Thoracic aorta (tissue), 2 donors: ENCODE measurements around the gene KIT. TPM values are rescaled to one million over a fixed set of nuclear protein-coding genes. Genes with fewer than 3 reads are reported as not detected.

ENCODE experiments used
- ATAC-seq: fragments of 150-250 bp; one replicate; pipeline ENCODE4 v1.8.0; 2017; ENCODE audit warnings: low read depth; ENCODE audit not compliant: insufficient number of reproducible peaks, low FRiP score
- DNase-seq: peaks from one replicate; pipeline ENCODE4 v3.0.0-alpha.2; 2020; ENCODE audit warnings: low spot score
- H3K27ac ChIP-seq, 2 donors: fragments of 200-600 bp; sonication (generic); 1 replicate in 1 of 2; 2 replicates in 1 of 2; pipeline ENCODE4 v1.5.1; 2016; ENCODE audit warnings: mild to moderate bottlenecking in 2 of 2, moderate library complexity in 2 of 2
- H3K27me3 ChIP-seq: fragments of 200-600 bp; sonication (generic); replicated peaks from 2 replicates; pipeline ENCODE4 v1.6.0; 2016; ENCODE audit warnings: mild to moderate bottlenecking; ENCODE audit not compliant: insufficient read depth
- H3K36me3 ChIP-seq: fragments of 200-600 bp; sonication (generic); one replicate; pipeline ENCODE4 v1.5.1; 2016
- H3K4me1 ChIP-seq, 2 donors: fragments of 200-600 bp; sonication (generic); 1 replicate in 1 of 2; 2 replicates in 1 of 2; pipeline versions ENCODE4 v1.5.1 to v1.6.0; 2016; ENCODE audit warnings: low read depth in 2 of 2, mild to moderate bottlenecking in 1 of 2; ENCODE audit not compliant: control insufficient read depth in 1 of 2
- H3K4me3 ChIP-seq: fragments of 200-600 bp; sonication (generic); 2 replicates; pipeline ENCODE4 v1.5.1; 2016; ENCODE audit warnings: mild to moderate bottlenecking
- H3K9me3 ChIP-seq: fragments of 200-600 bp; sonication (generic); 2 replicates; pipeline ENCODE4 v1.5.1; 2016
- CTCF ChIP-seq: fragments of 200-600 bp; sonication (generic); IDR thresholded peaks from one replicate; pipeline ENCODE4 v1.5.1; 2019; ENCODE audit warnings: antibody characterized with exemption
- total RNA-seq, 2 donors: library from RNA; depleted of rRNA; stranded (reverse); fragments of >200 nt; gene quantifications; one replicate each; pipeline versions ENCODE4 v1.1.0 to v1.2.3, GENCODE V29; 2016

Gene KIT
- total RNA-seq, 2 donors from 2014 or later, result 17.6 to 33.8 TPM

GRCh38 chr4:54696649-54697048, 38.9 kb downstream of the KIT start:
- no peaks in the 10 kb centered on the region for H3K27me3 ChIP-seq
- H3K4me1 ChIP-seq, result no peaks in the 10 kb centered on the region
- no peak overlapping the region for H3K4me3 ChIP-seq
- H3K9me3 ChIP-seq, result no peaks in the 10 kb centered on the region
- TF ChIP-seq CTCF, result no peak
- ATAC-seq (no peak), DNase-seq (no peak)
- no peaks in the 10 kb centered on the region for H3K36me3 ChIP-seq
- no peak overlapping the region for H3K27ac ChIP-seq

GRCh38 chr4:54700986-54701385, 43.2 kb downstream of the KIT start:
- no peak for ATAC-seq

GRCh38 chr4:54703182-54703581, 45.4 kb downstream of the KIT start:
- Histone ChIP-seq H3K27me3 (no peaks in the 10 kb centered on the region), H3K36me3 (no peaks in the 10 kb centered on the region), H3K27ac (no peak overlapping the region), H3K4me3 (no peak overlapping the region), H3K9me3 (no peaks in the 10 kb centered on the region), H3K4me1 (no peaks in the 10 kb centered on the region)
- ATAC-seq (no peak), DNase-seq (no peak)
- no peak for TF ChIP-seq CTCF

More at GRCh38 chr4:54700986-54701385, 43.2 kb downstream of the KIT start:
- Histone ChIP-seq H3K27me3 (no peaks in the 10 kb centered on the region), H3K36me3 (no peaks in the 10 kb centered on the region), H3K4me3 (no peak overlapping the region), H3K9me3 (no peaks in the 10 kb centered on the region), H3K27ac (no peak overlapping the region), H3K4me1 (no peaks in the 10 kb centered on the region)
- DNase-seq, result no peak
- no peak for TF ChIP-seq CTCF

- H3K4me1 ChIP-seq, result no peaks in the 10 kb centered on the region
- H3K27ac ChIP-seq, result no peak overlapping the region
- no peak for DNase-seq
- no peaks in the 10 kb centered on the region for H3K9me3 ChIP-seq
- no peaks in the 10 kb centered on the region for H3K36me3 ChIP-seq
- TF ChIP-seq CTCF, result no peak
- ATAC-seq, result no peak
- H3K4me3 ChIP-seq, result no peak overlapping the region
- no peaks in the 10 kb centered on the region for H3K27me3 ChIP-seq
Measured at GRCh38 chr4:54707406-54707805, 49.6 kb downstream of the KIT start.

- DNase-seq (no peak), ATAC-seq (no peak)
- no peak for TF ChIP-seq CTCF
- Histone ChIP-seq H3K36me3 (no peaks in the 10 kb centered on the region), H3K9me3 (no peaks in the 10 kb centered on the region), H3K27me3 (no peaks in the 10 kb centered on the region), H3K4me1 (no peaks in the 10 kb centered on the region), H3K27ac (no peak overlapping the region), H3K4me3 (no peak overlapping the region)
Measured at GRCh38 chr4:54708339-54709279, 50.9 kb downstream of the KIT start.
